HEK293 (cell line): ENCODE measurements around the gene ETNK2.

Experiments used
- CTCF ChIA-PET: fragments of 350-600 bp; formaldehyde crosslinking; extraction: SDS; loops from one replicate; lab custom pipeline; 2021; ENCODE audit warnings: antibody characterized with exemption; lab: Yijun Ruan, JAX
- POLR2A ChIA-PET: fragments of 300-600 bp; formaldehyde crosslinking; extraction: SDS; loops from one replicate; lab custom pipeline; 2020; ENCODE audit warnings: antibody characterized with exemption, inconsistent platforms; lab: Yijun Ruan, JAX
- H3K27ac ChIP-seq: fragments of 200-500 bp; sonication (Bioruptor generic); 2 replicates; pipeline ENCODE4 v1.5.1; 2014; ENCODE audit warnings: low read depth, low read length, control low read depth, inconsistent platforms; ENCODE audit errors: extremely low read depth
- H3K36me3 ChIP-seq, 2 experiments: fragments of 200-500 bp in 1 of 2; sonication (Bioruptor generic) in 1 of 2; 1 replicate in 1 of 2; 2 replicates in 1 of 2; pipeline ENCODE4 v1.5.1; 2014 to 2017; ENCODE audit warnings: inconsistent platforms in 2 of 2, low read length in 2 of 2; ENCODE audit not compliant: control insufficient read depth in 2 of 2, insufficient read depth in 1 of 2
- H3K4me1 ChIP-seq: fragments of 200-500 bp; sonication (Bioruptor generic); 2 replicates; pipeline ENCODE4 v1.5.1; 2014; ENCODE audit warnings: mild to moderate bottlenecking, low read length, inconsistent platforms; ENCODE audit not compliant: control insufficient read depth, insufficient read depth
- H3K4me3 ChIP-seq: 2 replicates; pipeline ENCODE4 v1.5.1; 2011; ENCODE audit warnings: low read depth, mild to moderate bottlenecking, control low read depth, low read length, moderate library complexity
- H3K9me3 ChIP-seq: fragments of 200-500 bp; sonication (Bioruptor generic); 2 replicates; pipeline ENCODE4 v1.5.1; 2014; ENCODE audit warnings: low read depth, low read length, inconsistent platforms; ENCODE audit not compliant: control insufficient read depth, insufficient read depth
- GFI1B ChIP-seq: fragments of 450-650 bp; formaldehyde crosslinking; IDR thresholded peaks from 2 replicates; pipeline ENCODE4 v1.5.1; 2016; ENCODE audit warnings: missing biosample characterization, missing genetic modification characterization
- GLI2 ChIP-seq: fragments of 450-650 bp; formaldehyde crosslinking; IDR thresholded peaks from 2 replicates; pipeline ENCODE4; 2017; ENCODE audit warnings: missing biosample characterization, missing genetic modification characterization, low read depth, borderline replicate concordance
- KLF1 ChIP-seq: fragments of 450-650 bp; formaldehyde crosslinking; IDR thresholded peaks from 2 replicates; pipeline ENCODE4 v1.5.1; 2016; ENCODE audit warnings: missing biosample characterization, missing genetic modification characterization
- KLF9 ChIP-seq: fragments of 450-650 bp; formaldehyde crosslinking; IDR thresholded peaks from 2 replicates; pipeline ENCODE4 v1.5.1; 2016; ENCODE audit warnings: missing biosample characterization, missing genetic modification characterization, low read depth
- MZF1 ChIP-seq: fragments of 450-650 bp; formaldehyde crosslinking; IDR thresholded peaks from 2 replicates; pipeline ENCODE4 v1.5.1; 2017; ENCODE audit warnings: missing biosample characterization, missing genetic modification characterization, borderline replicate concordance
- RBAK ChIP-seq: fragments of 450-650 bp; formaldehyde crosslinking; IDR thresholded peaks from 2 replicates; pipeline ENCODE4 v1.5.1; 2016; ENCODE audit warnings: missing biosample characterization, missing genetic modification characterization
- SETDB1 ChIP-seq: IDR thresholded peaks from one replicate; pipeline ENCODE4 v1.6.1; 2017; ENCODE audit warnings: mild to moderate bottlenecking, low read length, moderate library complexity, mixed read lengths; ENCODE audit not compliant: insufficient read length
- SP2 ChIP-seq: fragments of 450-650 bp; formaldehyde crosslinking; IDR thresholded peaks from 2 replicates; pipeline ENCODE4 v1.5.1; 2016; ENCODE audit warnings: missing biosample characterization, missing genetic modification characterization
- TCF7L2 ChIP-seq: IDR thresholded peaks from 2 replicates; pipeline ENCODE4 v1.6.1; 2011; ENCODE audit warnings: low read depth, mild to moderate bottlenecking, inconsistent platforms, low read length, moderate library complexity, borderline replicate concordance
- ZBTB7A ChIP-seq: fragments of 450-650 bp; formaldehyde crosslinking; IDR thresholded peaks from 2 replicates; pipeline ENCODE4 v1.5.1; 2016; ENCODE audit warnings: low read depth, missing biosample characterization, missing genetic modification characterization
- ZEB2 ChIP-seq: fragments of 450-650 bp; formaldehyde crosslinking; IDR thresholded peaks from 2 replicates; pipeline ENCODE4 v1.5.1; 2016; ENCODE audit warnings: missing biosample characterization, missing genetic modification characterization
- ZFP37 ChIP-seq: fragments of 450-650 bp; formaldehyde crosslinking; IDR thresholded peaks from 2 replicates; pipeline ENCODE4 v1.5.1; 2016; ENCODE audit warnings: missing biosample characterization, missing genetic modification characterization
- ZNF10 ChIP-seq: fragments of 450-650 bp; formaldehyde crosslinking; IDR thresholded peaks from 2 replicates; pipeline ENCODE4 v1.5.1; 2017; ENCODE audit warnings: missing biosample characterization, missing genetic modification characterization
- ZNF114 ChIP-seq: fragments of 450-650 bp; formaldehyde crosslinking; IDR thresholded peaks from 2 replicates; pipeline ENCODE4 v1.5.0; 2017; ENCODE audit warnings: missing biosample characterization, missing genetic modification characterization
- ZNF132 ChIP-seq: fragments of 450-650 bp; formaldehyde crosslinking; IDR thresholded peaks from 2 replicates; pipeline ENCODE4 v1.5.1; 2017; ENCODE audit warnings: missing biosample characterization, missing genetic modification characterization, borderline replicate concordance
- ZNF133 ChIP-seq: fragments of 450-650 bp; formaldehyde crosslinking; IDR thresholded peaks from 2 replicates; pipeline ENCODE4 v1.5.1; 2016; ENCODE audit warnings: missing biosample characterization, missing genetic modification characterization
- ZNF2 ChIP-seq: fragments of 450-650 bp; formaldehyde crosslinking; IDR thresholded peaks from 2 replicates; pipeline ENCODE4 v1.5.1; 2016; ENCODE audit warnings: missing biosample characterization, missing genetic modification characterization
- ZNF37A ChIP-seq: fragments of 450-650 bp; IDR thresholded peaks from 2 replicates; pipeline ENCODE4 v1.5.1; 2018; ENCODE audit warnings: missing biosample characterization, missing genetic modification characterization
- ZNF404 ChIP-seq: fragments of 450-650 bp; formaldehyde crosslinking; IDR thresholded peaks from 2 replicates; pipeline ENCODE4 v1.5.1; 2017; ENCODE audit warnings: missing biosample characterization, missing genetic modification characterization
- ZNF426 ChIP-seq: fragments of 450-650 bp; formaldehyde crosslinking; IDR thresholded peaks from 2 replicates; pipeline ENCODE4 v1.5.1; 2017; ENCODE audit warnings: missing biosample characterization, missing genetic modification characterization, mild to moderate bottlenecking, inconsistent platforms, moderate library complexity
- ZNF433 ChIP-seq: fragments of 450-650 bp; formaldehyde crosslinking; IDR thresholded peaks from 2 replicates; pipeline ENCODE4 v1.5.1; 2016; ENCODE audit warnings: missing biosample characterization, missing genetic modification characterization, low read depth
- ZNF544 ChIP-seq: fragments of 450-650 bp; formaldehyde crosslinking; IDR thresholded peaks from 2 replicates; pipeline ENCODE4 v1.5.0; 2017; ENCODE audit warnings: missing biosample characterization, missing genetic modification characterization
- ZNF548 ChIP-seq: fragments of 450-650 bp; formaldehyde crosslinking; IDR thresholded peaks from 2 replicates; pipeline ENCODE4 v1.5.1; 2016; ENCODE audit warnings: missing biosample characterization, missing genetic modification characterization
- ZNF677 ChIP-seq: fragments of 450-650 bp; IDR thresholded peaks from 2 replicates; pipeline ENCODE4 v1.5.0; 2018; ENCODE audit warnings: missing biosample characterization, mild to moderate bottlenecking, missing genetic modification characterization, moderate library complexity
- ZNF701 ChIP-seq: fragments of 450-650 bp; formaldehyde crosslinking; IDR thresholded peaks from 2 replicates; pipeline ENCODE4 v1.5.1; 2016; ENCODE audit warnings: missing biosample characterization, missing genetic modification characterization
- ZXDB ChIP-seq: fragments of 450-650 bp; formaldehyde crosslinking; IDR thresholded peaks from 2 replicates; pipeline ENCODE4 v1.5.1; 2016; ENCODE audit warnings: missing biosample characterization, missing genetic modification characterization
- TF ChIP-seq, protein P1 (sequence below): fragments of 450-650 bp; formaldehyde crosslinking; IDR thresholded peaks from 2 replicates; pipeline ENCODE4 v1.5.1; 2016; ENCODE audit warnings: missing biosample characterization, missing genetic modification characterization, low read depth
- TF ChIP-seq, protein P2 (sequence below): fragments of 450-650 bp; formaldehyde crosslinking; IDR thresholded peaks from 2 replicates; pipeline ENCODE4 v1.5.1; 2016; ENCODE audit warnings: missing biosample characterization, missing genetic modification characterization
- TF ChIP-seq, protein P3 (sequence below): fragments of 450-650 bp; formaldehyde crosslinking; IDR thresholded peaks from 2 replicates; pipeline ENCODE4 v1.5.1; 2017; ENCODE audit warnings: missing biosample characterization, mild to moderate bottlenecking, missing genetic modification characterization, moderate library complexity
- TF ChIP-seq, protein P4 (sequence below): fragments of 450-650 bp; formaldehyde crosslinking; IDR thresholded peaks from 2 replicates; pipeline ENCODE4 v1.5.1; 2016; ENCODE audit warnings: missing biosample characterization, missing genetic modification characterization
- TF ChIP-seq, protein P5 (sequence below): fragments of 450-650 bp; formaldehyde crosslinking; IDR thresholded peaks from 2 replicates; pipeline ENCODE4 v1.5.1; 2017; ENCODE audit warnings: missing biosample characterization, missing genetic modification characterization

Gene ETNK2

DNA sequence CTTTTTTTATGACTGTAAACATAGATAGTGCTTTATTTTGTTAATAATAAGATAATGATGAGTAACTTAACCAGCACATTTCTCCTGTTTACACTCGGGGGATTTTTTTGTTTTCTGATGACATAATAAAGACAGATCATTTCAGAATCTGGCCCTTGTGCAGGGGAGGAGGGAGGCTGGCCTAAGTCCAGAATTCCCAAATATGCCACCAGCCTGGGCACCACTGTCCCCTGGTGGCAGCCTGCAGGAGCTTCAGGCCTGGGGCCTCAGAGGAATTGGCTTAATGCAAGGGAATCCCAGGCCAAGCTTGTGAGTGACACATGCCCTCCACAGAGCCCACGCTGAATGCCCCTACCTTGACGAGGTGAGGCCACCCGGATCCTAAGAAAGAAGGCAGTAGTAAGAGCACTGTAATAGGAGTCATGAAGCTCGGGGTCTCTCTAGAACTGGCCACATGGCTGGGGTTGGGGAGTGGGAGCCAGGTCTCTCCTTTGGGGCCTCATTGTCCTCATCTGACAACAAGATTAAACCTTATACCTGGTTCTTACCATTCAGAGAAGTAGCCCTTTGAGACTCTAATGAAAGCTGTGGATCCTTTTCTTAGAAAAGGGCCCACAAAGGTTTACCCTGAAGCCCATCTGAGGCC, 24.1 kb downstream of the ETNK2 start:
- CTCF ChIA-PET: interaction anchor here (0.5 to 6.0 kb wide), 23 partner anchors 8 to 308 kb away, joined by 3 to 167 read pairs (median 5); partner anchors contain the start of genes SNRPE and SOX13
- peaks cover 0 to 33% of the 10 kb centered on the region in 2 experiments; a peak in 1 of 3 replicates for H3K36me3 ChIP-seq
- H3K4me1 ChIP-seq: 0 out of 2 replicates have a peak, but pooled peaks cover 3% of the 10 kb centered on the region
- H3K27ac ChIP-seq: no peak overlapping the region
- H3K9me3 ChIP-seq: no peaks in the 10 kb centered on the region
- H3K4me3 ChIP-seq: no peak overlapping the region
- POLR2A ChIA-PET: interaction anchor here (0.7 to 2.7 kb wide), 3 partner anchors 55 to 262 kb away, joined by 5 to 20 read pairs (median 6); partner anchors contain the start of gene SOX13
- TF ChIP-seq ZBTB7A (tag by site-specific recombination) (no peak), ZNF37A (tag by site-specific recombination) (no peak), ZNF133 (no peak), KLF1 (tag by site-specific recombination) (no peak), RBAK (tag by site-specific recombination) (no peak), ZNF544 (tag by site-specific recombination) (no peak), ZNF132 (tag by site-specific recombination) (no peak), KLF9 (tag by site-specific recombination) (no peak), MZF1 (tag by site-specific recombination) (no peak), ZEB2 (tag by site-specific recombination) (peak; percentile 63), SETDB1 (no peak), ZXDB (0 out of 2 replicates have a peak, but pooled peaks have one; percentile 29), ZNF426 (no peak), ZNF433 (tag by site-specific recombination) (no peak), ZFP37 (tag by site-specific recombination) (no peak), ZNF677 (no peak), TCF7L2 (no peak), ZNF548 (tag by site-specific recombination) (no peak), ZNF10 (tag by site-specific recombination) (no peak), SP2 (tag by site-specific recombination) (no peak), ZNF2 (tag by site-specific recombination) (no peak), ZNF404 (tag by site-specific recombination) (no peak), GFI1B (tag by site-specific recombination) (no peak), GLI2 (no peak), ZNF701 (tag by site-specific recombination) (no peak), ZNF114 (tag by site-specific recombination) (no peak)
- TF ChIP-seq, protein P1, sequence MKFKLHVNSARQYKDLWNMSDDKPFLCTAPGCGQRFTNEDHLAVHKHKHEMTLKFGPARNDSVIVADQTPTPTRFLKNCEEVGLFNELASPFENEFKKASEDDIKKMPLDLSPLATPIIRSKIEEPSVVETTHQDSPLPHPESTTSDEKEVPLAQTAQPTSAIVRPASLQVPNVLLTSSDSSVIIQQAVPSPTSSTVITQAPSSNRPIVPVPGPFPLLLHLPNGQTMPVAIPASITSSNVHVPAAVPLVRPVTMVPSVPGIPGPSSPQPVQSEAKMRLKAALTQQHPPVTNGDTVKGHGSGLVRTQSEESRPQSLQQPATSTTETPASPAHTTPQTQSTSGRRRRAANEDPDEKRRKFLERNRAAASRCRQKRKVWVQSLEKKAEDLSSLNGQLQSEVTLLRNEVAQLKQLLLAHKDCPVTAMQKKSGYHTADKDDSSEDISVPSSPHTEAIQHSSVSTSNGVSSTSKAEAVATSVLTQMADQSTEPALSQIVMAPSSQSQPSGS (tag by site-specific recombination): peak; percentile 81; the same call in 1 of the 2 replicates
- TF ChIP-seq, protein P2, sequence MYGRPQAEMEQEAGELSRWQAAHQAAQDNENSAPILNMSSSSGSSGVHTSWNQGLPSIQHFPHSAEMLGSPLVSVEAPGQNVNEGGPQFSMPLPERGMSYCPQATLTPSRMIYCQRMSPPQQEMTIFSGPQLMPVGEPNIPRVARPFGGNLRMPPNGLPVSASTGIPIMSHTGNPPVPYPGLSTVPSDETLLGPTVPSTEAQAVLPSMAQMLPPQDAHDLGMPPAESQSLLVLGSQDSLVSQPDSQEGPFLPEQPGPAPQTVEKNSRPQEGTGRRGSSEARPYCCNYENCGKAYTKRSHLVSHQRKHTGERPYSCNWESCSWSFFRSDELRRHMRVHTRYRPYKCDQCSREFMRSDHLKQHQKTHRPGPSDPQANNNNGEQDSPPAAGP (tag by site-specific recombination): no peak
- TF ChIP-seq, protein P3, sequence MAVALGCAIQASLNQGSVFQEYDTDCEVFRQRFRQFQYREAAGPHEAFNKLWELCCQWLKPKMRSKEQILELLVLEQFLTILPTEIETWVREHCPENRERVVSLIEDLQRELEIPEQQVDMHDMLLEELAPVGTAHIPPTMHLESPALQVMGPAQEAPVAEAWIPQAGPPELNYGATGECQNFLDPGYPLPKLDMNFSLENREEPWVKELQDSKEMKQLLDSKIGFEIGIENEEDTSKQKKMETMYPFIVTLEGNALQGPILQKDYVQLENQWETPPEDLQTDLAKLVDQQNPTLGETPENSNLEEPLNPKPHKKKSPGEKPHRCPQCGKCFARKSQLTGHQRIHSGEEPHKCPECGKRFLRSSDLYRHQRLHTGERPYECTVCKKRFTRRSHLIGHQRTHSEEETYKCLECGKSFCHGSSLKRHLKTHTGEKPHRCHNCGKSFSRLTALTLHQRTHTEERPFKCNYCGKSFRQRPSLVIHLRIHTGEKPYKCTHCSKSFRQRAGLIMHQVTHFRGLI: no peak
- TF ChIP-seq, protein P4, sequence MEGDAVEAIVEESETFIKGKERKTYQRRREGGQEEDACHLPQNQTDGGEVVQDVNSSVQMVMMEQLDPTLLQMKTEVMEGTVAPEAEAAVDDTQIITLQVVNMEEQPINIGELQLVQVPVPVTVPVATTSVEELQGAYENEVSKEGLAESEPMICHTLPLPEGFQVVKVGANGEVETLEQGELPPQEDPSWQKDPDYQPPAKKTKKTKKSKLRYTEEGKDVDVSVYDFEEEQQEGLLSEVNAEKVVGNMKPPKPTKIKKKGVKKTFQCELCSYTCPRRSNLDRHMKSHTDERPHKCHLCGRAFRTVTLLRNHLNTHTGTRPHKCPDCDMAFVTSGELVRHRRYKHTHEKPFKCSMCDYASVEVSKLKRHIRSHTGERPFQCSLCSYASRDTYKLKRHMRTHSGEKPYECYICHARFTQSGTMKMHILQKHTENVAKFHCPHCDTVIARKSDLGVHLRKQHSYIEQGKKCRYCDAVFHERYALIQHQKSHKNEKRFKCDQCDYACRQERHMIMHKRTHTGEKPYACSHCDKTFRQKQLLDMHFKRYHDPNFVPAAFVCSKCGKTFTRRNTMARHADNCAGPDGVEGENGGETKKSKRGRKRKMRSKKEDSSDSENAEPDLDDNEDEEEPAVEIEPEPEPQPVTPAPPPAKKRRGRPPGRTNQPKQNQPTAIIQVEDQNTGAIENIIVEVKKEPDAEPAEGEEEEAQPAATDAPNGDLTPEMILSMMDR (tag by site-specific recombination): peak; percentile 76
- TF ChIP-seq, protein P5, sequence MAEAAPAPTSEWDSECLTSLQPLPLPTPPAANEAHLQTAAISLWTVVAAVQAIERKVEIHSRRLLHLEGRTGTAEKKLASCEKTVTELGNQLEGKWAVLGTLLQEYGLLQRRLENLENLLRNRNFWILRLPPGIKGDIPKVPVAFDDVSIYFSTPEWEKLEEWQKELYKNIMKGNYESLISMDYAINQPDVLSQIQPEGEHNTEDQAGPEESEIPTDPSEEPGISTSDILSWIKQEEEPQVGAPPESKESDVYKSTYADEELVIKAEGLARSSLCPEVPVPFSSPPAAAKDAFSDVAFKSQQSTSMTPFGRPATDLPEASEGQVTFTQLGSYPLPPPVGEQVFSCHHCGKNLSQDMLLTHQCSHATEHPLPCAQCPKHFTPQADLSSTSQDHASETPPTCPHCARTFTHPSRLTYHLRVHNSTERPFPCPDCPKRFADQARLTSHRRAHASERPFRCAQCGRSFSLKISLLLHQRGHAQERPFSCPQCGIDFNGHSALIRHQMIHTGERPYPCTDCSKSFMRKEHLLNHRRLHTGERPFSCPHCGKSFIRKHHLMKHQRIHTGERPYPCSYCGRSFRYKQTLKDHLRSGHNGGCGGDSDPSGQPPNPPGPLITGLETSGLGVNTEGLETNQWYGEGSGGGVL (tag by site-specific recombination): no peak
